MV-4-11 (cell line): ENCODE measurements around the gene PTPRJ.
"Not testable (repeated sequence)": the region's sequence is repeated elsewhere in the genome, so short reads cannot be mapped to it uniquely, and the experiment has no call there.

Experiments
- DNase-seq: peaks from one replicate; lab custom pipeline; 2025; lab: John Stamatoyannopoulos, UW

Gene PTPRJ

GRCh38 chr11:48163360-48164100, 183.2 kb downstream of the PTPRJ start:
- DNase-seq = no peak

GRCh38 chr11:48164836-48165235, 184.5 kb downstream of the PTPRJ start:
- no peak for DNase-seq

- DNase-seq = no peak
These were observed 185.1 kb downstream of the PTPRJ start for GRCh38 chr11:48165426-48165825.

- DNase-seq = no peak
These were observed 187.0 kb downstream of the PTPRJ start for GRCh38 chr11:48167380-48167779.

GRCh38 chr11:48168815-48169214, 188.5 kb downstream of the PTPRJ start:
- no peak for DNase-seq

- no peak for DNase-seq
These were observed 188.9 kb downstream of the PTPRJ start for GRCh38 chr11:48169259-48169658.

GRCh38 chr11:48169717-48170116, 189.4 kb downstream of the PTPRJ start:
- no peak for DNase-seq

GRCh38 chr11:48170241-48171233, 190.2 kb downstream of the PTPRJ start:
- peak; percentile 73 for DNase-seq

GRCh38 chr11:48172818-48173609, 192.7 kb downstream of the PTPRJ start:
- DNase-seq = peak; percentile 2

GRCh38 chr11:48177661-48178060, 197.3 kb downstream of the PTPRJ start:
- DNase-seq = no peak

GRCh38 chr11:48180627-48181026, 200.3 kb downstream of the PTPRJ start:
- DNase-seq = no peak

- no peak for DNase-seq
These were observed 202.6 kb downstream of the PTPRJ start for GRCh38 chr11:48182860-48183526.

- no peak for DNase-seq
These were observed 204.1 kb downstream of the PTPRJ start for GRCh38 chr11:48184452-48184851.

- DNase-seq = not testable (repeated sequence)
These were observed 210.7 kb downstream of the PTPRJ start for GRCh38 chr11:48190906-48191654.

- no peak for DNase-seq
These were observed 213.5 kb downstream of the PTPRJ start for GRCh38 chr11:48193876-48194275.

GRCh38 chr11:48207881-48208280, 227.5 kb downstream of the PTPRJ start:
- no peak for DNase-seq

- no peak for DNase-seq
These were observed 229.7 kb downstream of the PTPRJ start for GRCh38 chr11:48210052-48210451.

- no peak for DNase-seq
These were observed 236.2 kb downstream of the PTPRJ start, which contains the start of gene OR4B1 for GRCh38 chr11:48216510-48216909. TSS of gene OR4B1 (plus strand) at chr11:48216810. CDS start at chr11:48216810, 0 bp downstream.
